ENCODE results near the gene USP24.

The USP24 gene

DNA sequence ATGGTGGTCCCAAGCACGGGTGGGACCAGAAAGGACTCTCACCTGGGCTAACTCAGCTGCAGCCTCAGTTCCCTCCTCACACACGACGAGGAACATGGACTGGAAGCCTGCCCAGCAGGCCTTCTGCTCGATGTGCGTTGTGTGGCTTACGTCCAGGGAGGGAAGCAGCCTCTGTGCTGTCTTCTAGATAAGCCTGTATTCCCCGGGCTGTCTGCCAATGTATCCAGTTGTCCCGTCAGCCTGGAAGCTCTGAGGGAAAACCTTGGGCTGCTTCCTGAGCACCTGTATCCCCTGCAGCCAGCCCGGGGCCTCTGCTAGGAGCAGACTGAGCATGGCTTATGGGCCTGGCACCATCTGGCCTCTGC, 165.3 kb downstream of the USP24 start:
- H3K9me3 ChIP-seq, result no peaks in the 10 kb centered on the region
- TF ChIP-seq, protein P1, sequence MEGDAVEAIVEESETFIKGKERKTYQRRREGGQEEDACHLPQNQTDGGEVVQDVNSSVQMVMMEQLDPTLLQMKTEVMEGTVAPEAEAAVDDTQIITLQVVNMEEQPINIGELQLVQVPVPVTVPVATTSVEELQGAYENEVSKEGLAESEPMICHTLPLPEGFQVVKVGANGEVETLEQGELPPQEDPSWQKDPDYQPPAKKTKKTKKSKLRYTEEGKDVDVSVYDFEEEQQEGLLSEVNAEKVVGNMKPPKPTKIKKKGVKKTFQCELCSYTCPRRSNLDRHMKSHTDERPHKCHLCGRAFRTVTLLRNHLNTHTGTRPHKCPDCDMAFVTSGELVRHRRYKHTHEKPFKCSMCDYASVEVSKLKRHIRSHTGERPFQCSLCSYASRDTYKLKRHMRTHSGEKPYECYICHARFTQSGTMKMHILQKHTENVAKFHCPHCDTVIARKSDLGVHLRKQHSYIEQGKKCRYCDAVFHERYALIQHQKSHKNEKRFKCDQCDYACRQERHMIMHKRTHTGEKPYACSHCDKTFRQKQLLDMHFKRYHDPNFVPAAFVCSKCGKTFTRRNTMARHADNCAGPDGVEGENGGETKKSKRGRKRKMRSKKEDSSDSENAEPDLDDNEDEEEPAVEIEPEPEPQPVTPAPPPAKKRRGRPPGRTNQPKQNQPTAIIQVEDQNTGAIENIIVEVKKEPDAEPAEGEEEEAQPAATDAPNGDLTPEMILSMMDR (IDR thresholded peaks at IDR 0.05), result no peak
- H3K36me3 ChIP-seq, result no peaks in the 10 kb centered on the region
- H3K4me3 ChIP-seq (ENCODE audit: low read depth in 1 of 2, low read length in 1 of 2), result no peak overlapping the region
- no peaks in the 10 kb centered on the region for H3K27me3 ChIP-seq
- no peak overlapping the region for H3K27ac ChIP-seq
- peaks cover 15 to 22% of the 10 kb centered on the region in 2 experiments for H3K4me1 ChIP-seq (ENCODE audit: control insufficient read depth in 1 of 2, insufficient read depth in 1 of 2, low read depth in 1 of 2, low read length in 1 of 2)

DNA sequence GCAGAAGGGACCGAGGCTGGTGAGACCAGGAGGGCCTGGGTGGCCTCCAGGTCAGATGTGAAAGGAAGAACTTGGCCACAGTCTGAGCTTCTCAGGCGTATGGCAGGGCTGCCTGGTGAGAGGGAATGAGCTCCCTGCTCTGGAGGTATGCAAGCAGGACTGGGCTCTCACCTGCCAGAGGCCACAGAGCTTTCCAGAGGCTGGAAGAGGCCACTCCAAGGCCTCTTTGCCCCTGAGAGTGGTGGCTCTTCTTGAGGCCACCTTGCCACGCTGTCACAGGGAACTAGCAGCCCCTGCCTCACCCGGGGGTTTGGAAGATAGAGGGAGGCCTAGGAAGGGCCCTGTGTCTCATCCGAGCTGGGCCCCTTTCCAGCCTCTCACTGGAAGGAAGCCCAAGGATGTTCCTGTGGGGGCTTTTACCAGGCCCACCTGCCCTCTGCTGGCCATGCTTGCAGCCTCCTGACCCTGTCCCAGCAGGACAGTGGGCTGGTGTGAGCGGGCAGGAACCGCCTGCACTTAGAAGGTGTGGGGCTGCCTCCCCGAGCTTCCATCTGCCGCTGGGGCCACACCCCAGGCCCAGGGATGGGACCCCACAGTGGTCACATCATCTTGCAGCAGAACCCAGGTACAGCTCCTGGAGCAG, 165.8 kb downstream of the USP24 start:
- Histone ChIP-seq H3K27me3 (no peaks in the 10 kb centered on the region), H3K4me1 (ENCODE audit: control insufficient read depth in 1 of 2, insufficient read depth in 1 of 2, low read depth in 1 of 2, low read length in 1 of 2) (peaks cover 15 to 21% of the 10 kb centered on the region in 2 experiments), H3K36me3 (no peaks in the 10 kb centered on the region), H3K27ac (no peak overlapping the region), H3K4me3 (ENCODE audit: low read depth in 1 of 2, low read length in 1 of 2) (no peak overlapping the region), H3K9me3 (no peaks in the 10 kb centered on the region)
- TF ChIP-seq, protein P1 (IDR thresholded peaks at IDR 0.05), result no peak

DNA sequence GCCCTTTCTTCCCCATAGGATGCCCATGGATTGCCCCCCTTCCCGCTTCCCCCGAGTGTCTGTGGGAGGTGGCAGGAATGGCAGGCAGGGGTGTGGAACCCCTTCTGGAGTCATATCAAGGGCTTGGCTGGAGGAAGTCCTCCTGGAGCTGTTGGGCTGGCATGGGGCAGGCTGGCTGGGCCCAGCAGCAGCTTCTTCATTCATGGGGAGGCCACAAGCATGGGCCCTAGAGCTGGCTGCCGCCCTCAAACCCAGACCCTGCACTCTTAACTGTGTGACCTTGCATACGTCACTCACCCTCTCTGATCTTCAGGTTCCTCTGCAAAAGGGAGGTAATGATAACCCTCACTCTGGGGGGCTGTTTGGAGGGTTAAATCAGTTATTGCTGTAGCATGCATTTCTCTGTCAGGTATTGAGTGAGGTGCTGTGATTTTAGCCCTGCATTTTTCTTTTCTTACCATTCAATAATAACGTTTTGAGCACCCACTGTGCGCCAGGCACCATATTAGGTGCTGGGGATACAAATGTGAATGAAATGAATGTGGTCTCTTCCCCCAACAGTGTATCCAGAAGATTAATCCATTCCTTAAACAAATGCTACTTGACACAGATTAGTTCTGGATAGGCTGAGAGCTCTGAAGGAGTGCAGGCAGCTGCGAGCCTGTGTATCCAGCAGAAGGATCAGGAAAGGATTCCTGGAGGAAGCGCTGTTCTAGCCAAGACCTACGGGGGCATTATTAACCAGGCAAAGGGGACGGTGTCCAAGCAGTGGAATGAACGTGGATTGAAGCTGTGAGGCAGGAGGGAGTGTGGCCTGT, 166.5 kb downstream of the USP24 start:
- no peak overlapping the region for H3K27ac ChIP-seq
- no peak overlapping the region for H3K4me3 ChIP-seq (ENCODE audit: low read depth in 1 of 2, low read length in 1 of 2)
- peaks cover 11 to 13% of the 10 kb centered on the region in 2 experiments for H3K4me1 ChIP-seq (ENCODE audit: control insufficient read depth in 1 of 2, insufficient read depth in 1 of 2, low read depth in 1 of 2, low read length in 1 of 2)
- H3K36me3 ChIP-seq, result no peaks in the 10 kb centered on the region
- TF ChIP-seq, protein P1 (IDR thresholded peaks at IDR 0.05), result no peak
- no peaks in the 10 kb centered on the region for H3K27me3 ChIP-seq
- H3K9me3 ChIP-seq, result no peaks in the 10 kb centered on the region

DNA sequence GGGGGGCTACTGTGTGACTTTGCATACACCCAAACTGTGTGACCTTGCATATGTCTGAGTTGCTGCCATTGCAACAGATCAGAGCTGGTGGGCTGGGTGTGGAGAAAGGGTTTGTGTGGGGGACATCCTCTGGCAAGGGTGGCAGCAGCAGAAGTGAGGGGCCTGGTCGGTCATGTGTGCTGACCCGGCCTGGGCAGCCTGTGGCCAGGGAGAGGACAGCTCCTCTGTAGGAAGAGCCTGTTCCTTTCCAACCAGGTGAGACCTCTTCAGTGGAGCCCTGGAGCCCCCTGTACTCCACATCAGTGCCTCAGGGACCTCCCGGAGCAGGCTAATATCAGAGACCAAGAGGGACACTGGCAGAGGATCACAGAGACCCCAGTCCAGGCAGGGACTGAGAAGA, 167.6 kb downstream of the USP24 start:
- TF ChIP-seq, protein P1 (IDR thresholded peaks at IDR 0.05), result no peak
- H3K4me1 ChIP-seq (ENCODE audit: control insufficient read depth in 1 of 2, insufficient read depth in 1 of 2, low read depth in 1 of 2, low read length in 1 of 2), result peaks cover under 1 to 3% of the 10 kb centered on the region in 2 experiments
- no peak overlapping the region for H3K4me3 ChIP-seq (ENCODE audit: low read depth in 1 of 2, low read length in 1 of 2)

DNA sequence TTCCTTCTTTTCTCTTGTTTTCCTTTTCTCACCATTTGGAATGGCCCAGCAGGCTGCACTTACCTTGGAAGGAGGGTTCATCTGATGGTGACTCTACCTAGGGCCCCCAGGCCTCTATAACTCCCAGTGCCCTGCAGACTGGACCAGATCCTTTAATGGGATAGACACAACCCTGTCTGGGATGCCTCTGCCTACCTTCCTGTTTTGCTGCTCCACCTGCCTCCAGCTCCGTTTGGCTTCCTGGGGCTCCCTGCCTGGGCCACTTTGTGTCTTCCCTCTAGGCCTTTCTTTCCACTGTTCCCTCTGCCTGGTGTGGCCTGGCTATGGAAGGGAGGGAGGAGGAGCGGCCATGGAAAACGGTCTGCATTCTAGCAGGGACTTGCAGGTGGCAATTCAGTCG, 168.3 kb downstream of the USP24 start:
- TF ChIP-seq, protein P1 (IDR thresholded peaks at IDR 0.05), result no peak
- no peaks in the 10 kb centered on the region for H3K9me3 ChIP-seq
- no peaks in the 10 kb centered on the region for H3K4me1 ChIP-seq (ENCODE audit: control insufficient read depth in 1 of 2, insufficient read depth in 1 of 2, low read depth in 1 of 2, low read length in 1 of 2)

More for the DNA sequence above, 167.6 kb downstream of the USP24 start:
- no peaks in the 10 kb centered on the region for H3K27me3 ChIP-seq
- no peaks in the 10 kb centered on the region for H3K36me3 ChIP-seq
- H3K27ac ChIP-seq, result no peak overlapping the region
- H3K9me3 ChIP-seq, result no peaks in the 10 kb centered on the region

More for the DNA sequence above, 168.3 kb downstream of the USP24 start:
- H3K27ac ChIP-seq, result no peak overlapping the region
- peaks cover 6% of the 10 kb centered on the region for H3K27me3 ChIP-seq
- H3K36me3 ChIP-seq, result no peaks in the 10 kb centered on the region
- no peak overlapping the region for H3K4me3 ChIP-seq (ENCODE audit: low read depth in 1 of 2, low read length in 1 of 2)
